H1 (cell line): ENCODE data around the gene CNGA1. TPM values are rescaled to one million over a fixed set of nuclear protein-coding genes. Genes with fewer than 3 reads are reported as not detected.

Experiments used
- CTCF ChIA-PET: fragments of 300-600 bp; sonication (Branson Sonifier 250); formaldehyde crosslinking; loops from one replicate; lab custom pipeline; 2021; ENCODE audit not compliant: partially characterized antibody; lab: Charles Lee
- POLR2A ChIA-PET: fragments of 300-600 bp; sonication (Branson Sonifier 250); formaldehyde crosslinking; loops from one replicate; lab custom pipeline; 2021; ENCODE audit warnings: inconsistent platforms; ENCODE audit not compliant: partially characterized antibody; lab: Charles Lee
- DNase-seq, 2 experiments: peaks; one replicate each; pipeline versions ENCODE4 v3.0.0 to v3.0.0-alpha.2; 2010 to 2022; ENCODE audit warnings: low spot score in 2 of 2, low read depth in 1 of 2, mixed read lengths in 1 of 2
- FAIRE-seq: peaks from 2 replicates; lab custom pipeline; 2011; peaks lifted over from hg19 to GRCh38; lab: Jason Lieb, UNC
- H2AFZ ChIP-seq: 2 replicates; pipeline ENCODE4 v1.8.1; 2012; ENCODE audit warnings: low read length, inconsistent platforms
- H2AK5ac ChIP-seq: 2 replicates; pipeline ENCODE4 v1.6.1; 2013; ENCODE audit warnings: low read depth, low read length
- H2BK120ac ChIP-seq: replicated peaks from 2 replicates; pipeline ENCODE3; 2013; ENCODE audit warnings: low read depth, low read length, inconsistent platforms
- H2BK12ac ChIP-seq: 2 replicates; pipeline ENCODE4 v1.6.1; 2013; ENCODE audit warnings: low read depth, low read length
- H2BK15ac ChIP-seq: 2 replicates; pipeline ENCODE4 v1.6.1; 2013; ENCODE audit warnings: low read length
- H2BK20ac ChIP-seq: 2 replicates; pipeline ENCODE4 v1.6.1; 2013; ENCODE audit warnings: low read length
- H2BK5ac ChIP-seq: 2 replicates; pipeline ENCODE4 v1.6.1; 2013; ENCODE audit warnings: low read depth, low read length
- H3K14ac ChIP-seq: 2 replicates; pipeline ENCODE4 v1.6.1; 2013; ENCODE audit warnings: inconsistent platforms; ENCODE audit not compliant: insufficient read length
- H3K18ac ChIP-seq: 2 replicates; pipeline ENCODE4 v1.6.1; 2013; ENCODE audit warnings: low read length; ENCODE audit errors: extremely low read depth
- H3K23ac ChIP-seq: 2 replicates; pipeline ENCODE4 v1.6.1; 2013; ENCODE audit warnings: inconsistent platforms; ENCODE audit not compliant: insufficient read length
- H3K23me2 ChIP-seq: 2 replicates; pipeline ENCODE4 v1.6.1; 2013; ENCODE audit warnings: low read depth, low read length
- H3K27ac ChIP-seq: 2 replicates; pipeline ENCODE4 v1.6.1; 2011; ENCODE audit warnings: low read depth, low read length, inconsistent platforms
- H3K27me3 ChIP-seq, 4 experiments: replicated peaks in 1 of 4; 1 replicate in 1 of 4; 2 replicates in 3 of 4; pipeline versions ENCODE4 v1.6.1 to v1.8.1; 2011 to 2013; ENCODE audit warnings: low read length in 3 of 4, mild to moderate bottlenecking in 3 of 4, inconsistent platforms in 2 of 4, mixed read lengths in 2 of 4, moderate library complexity in 1 of 4; ENCODE audit not compliant: control insufficient read depth in 3 of 4, insufficient read depth in 3 of 4; ENCODE audit errors: extremely low read depth in 1 of 4
- H3K36me3 ChIP-seq, 4 experiments: 2 replicates each; pipeline versions ENCODE4 v1.6.1 to v1.8.1; 2011 to 2013; ENCODE audit warnings: mild to moderate bottlenecking in 4 of 4, low read length in 3 of 4, moderate library complexity in 2 of 4, control low read depth in 1 of 4, inconsistent platforms in 1 of 4; ENCODE audit not compliant: insufficient read depth in 4 of 4, control insufficient read depth in 2 of 4
- H3K4ac ChIP-seq: replicated peaks from 2 replicates; pipeline ENCODE3; 2013; ENCODE audit warnings: low read length, low read depth, mixed read lengths, inconsistent platforms; ENCODE audit not compliant: insufficient read length
- H3K4me1 ChIP-seq, 4 experiments: replicated peaks in 1 of 4; 1 replicate in 1 of 4; 2 replicates in 3 of 4; pipeline versions ENCODE4 v1.6.1 to v1.8.1; 2011 to 2013; ENCODE audit warnings: low read length in 3 of 4, inconsistent platforms in 2 of 4, mixed read lengths in 1 of 4; ENCODE audit not compliant: insufficient read depth in 4 of 4, control insufficient read depth in 3 of 4
- H3K4me2 ChIP-seq, 2 experiments: 2 replicates each; pipeline versions ENCODE4 v1.6.1 to v1.8.1; 2011 to 2013; ENCODE audit warnings: low read depth in 2 of 2, low read length in 2 of 2, control low read depth in 1 of 2, inconsistent platforms in 1 of 2, mild to moderate bottlenecking in 1 of 2; ENCODE audit not compliant: insufficient read depth in 1 of 2
- H3K4me3 ChIP-seq, 4 experiments: fragments of 200-600, 300-600 bp in 1 of 4; sonication (generic), shearing (Covaris generic), sonication (Bioruptor Twin) in 1 of 4; 2 replicates each; pipeline versions ENCODE4 v1.5.1 to v1.8.1; 2011 to 2016; ENCODE audit warnings: low read length in 4 of 4, low read depth in 3 of 4, control low read depth in 2 of 4, inconsistent platforms in 2 of 4, mild to moderate bottlenecking in 2 of 4, mixed read lengths in 1 of 4, moderate library complexity in 1 of 4; ENCODE audit not compliant: insufficient read depth in 2 of 4; ENCODE audit errors: extremely low read depth in 1 of 4
- H3K56ac ChIP-seq: replicated peaks from 2 replicates; pipeline ENCODE3; 2013; ENCODE audit warnings: low read depth, mild to moderate bottlenecking, mixed read lengths, low read length, inconsistent platforms; ENCODE audit not compliant: insufficient read length
- H3K79me1 ChIP-seq: 2 replicates; pipeline ENCODE4 v1.6.1; 2013; ENCODE audit warnings: low read depth, low read length, control low read depth
- H3K79me2 ChIP-seq, 2 experiments: 2 replicates each; pipeline versions ENCODE4 v1.6.1 to v1.8.1; 2012 to 2013; ENCODE audit warnings: low read length in 2 of 2, mild to moderate bottlenecking in 2 of 2, inconsistent platforms in 1 of 2; ENCODE audit not compliant: insufficient read depth in 2 of 2, control insufficient read depth in 1 of 2
- H3K9ac ChIP-seq, 4 experiments: replicated peaks in 1 of 4; 1 replicate in 1 of 4; 2 replicates in 3 of 4; pipeline versions ENCODE4 v1.6.1 to v1.8.1; 2011 to 2013; ENCODE audit warnings: low read depth in 3 of 4, low read length in 3 of 4, control low read depth in 2 of 4, mild to moderate bottlenecking in 2 of 4, moderate library complexity in 2 of 4, inconsistent platforms in 1 of 4; ENCODE audit errors: extremely low read depth in 1 of 4
- H3K9me3 ChIP-seq, 2 experiments: 2 replicates each; pipeline versions ENCODE4 v1.6.1 to v1.8.1; 2012 to 2013; ENCODE audit warnings: mild to moderate bottlenecking in 2 of 2, moderate library complexity in 2 of 2, control low read depth in 1 of 2, inconsistent platforms in 1 of 2, low read depth in 1 of 2, low read length in 1 of 2, mixed read lengths in 1 of 2; ENCODE audit not compliant: insufficient read depth in 2 of 2
- H4K20me1 ChIP-seq, 2 experiments: replicated peaks in 1 of 2; 2 replicates each; pipeline versions ENCODE3 to v1.8.1; 2011 to 2013; ENCODE audit warnings: inconsistent platforms in 2 of 2, low read length in 2 of 2, mild to moderate bottlenecking in 1 of 2; ENCODE audit not compliant: insufficient read depth in 2 of 2, control insufficient read depth in 1 of 2
- H4K5ac ChIP-seq: 2 replicates; pipeline ENCODE4 v1.6.1; 2013; ENCODE audit warnings: low read length, low read depth, mixed read lengths, inconsistent platforms; ENCODE audit not compliant: insufficient read length
- H4K8ac ChIP-seq: 2 replicates; pipeline ENCODE4 v1.8.0; 2013; ENCODE audit warnings: mild to moderate bottlenecking, moderate library complexity, low read length, inconsistent platforms; ENCODE audit not compliant: insufficient read depth; ENCODE audit errors: extremely low read depth
- H4K91ac ChIP-seq: replicated peaks from 2 replicates; pipeline ENCODE3; 2013; ENCODE audit warnings: low read length, mixed read lengths, inconsistent platforms; ENCODE audit not compliant: insufficient read length
- JUN ChIP-seq: IDR thresholded peaks from 2 replicates; pipeline ENCODE4 v1.6.1; 2011; ENCODE audit warnings: low read depth, mild to moderate bottlenecking, improper control_type of control experiment, low read length
- SIX5 ChIP-seq: IDR thresholded peaks from 2 replicates; pipeline ENCODE4 v1.6.1; 2011; ENCODE audit warnings: mild to moderate bottlenecking, low read depth, low read length
- SRF ChIP-seq: IDR thresholded peaks from 2 replicates; pipeline ENCODE4 v1.6.1; 2011; ENCODE audit warnings: mild to moderate bottlenecking, low read depth, low read length, moderate library complexity
- WGBS, 2 experiments: shearing (Covaris generic) in 1 of 2; methylation state at CpG; one replicate each; pipeline versions ENCODE4 v1.1.6 to v1.1.7; 2013 to 2015; ENCODE audit warnings: low lambda C conversion rate in 2 of 2, mixed read lengths in 2 of 2, inconsistent platforms in 1 of 2, low coverage in 1 of 2, missing lambda C conversion rate in 1 of 2; ENCODE audit not compliant: insufficient replicate concordance in 2 of 2, insufficient coverage in 1 of 2, insufficient read length in 1 of 2; ENCODE audit errors: extremely low coverage in 1 of 2, missing lambda C conversion rate in 1 of 2; 5-methylcytosine and 5-hydroxymethylcytosine counted together
- polyA plus RNA-seq, 7 experiments: library from polyadenylated mRNA; depleted of rRNA in 3 of 7; stranded (reverse) in 5 of 7; unstranded in 2 of 7; fragments of >200 nt in 5 of 7; fragments of 200-250 nt in 2 of 7; gene quantifications; 1 replicate in 5 of 7; 2 replicates in 1 of 7; 4 replicates in 1 of 7; pipeline versions ENCODE4 v1.2.1 to v1.2.3, GENCODE V29; 2011 to 2013; ENCODE audit warnings: missing spikeins in 2 of 7, mixed read lengths in 2 of 7
- total RNA-seq: library from RNA; stranded (reverse); fragmentation: NEBNext Ultra II Directional; extraction: Animal tissue kit (Norgen Biotek cat#: 25700); gene quantifications from 2 replicates; pipeline ENCODE4 v1.2.1, GENCODE V29; 2021

CNGA1 gene
- total and polyA plus RNA-seq, 2 of the 8 experiments (the other 6 are each of a cell fraction or from before 2014, with no cell fraction given): 0.17 to 0.54 TPM

DNA sequence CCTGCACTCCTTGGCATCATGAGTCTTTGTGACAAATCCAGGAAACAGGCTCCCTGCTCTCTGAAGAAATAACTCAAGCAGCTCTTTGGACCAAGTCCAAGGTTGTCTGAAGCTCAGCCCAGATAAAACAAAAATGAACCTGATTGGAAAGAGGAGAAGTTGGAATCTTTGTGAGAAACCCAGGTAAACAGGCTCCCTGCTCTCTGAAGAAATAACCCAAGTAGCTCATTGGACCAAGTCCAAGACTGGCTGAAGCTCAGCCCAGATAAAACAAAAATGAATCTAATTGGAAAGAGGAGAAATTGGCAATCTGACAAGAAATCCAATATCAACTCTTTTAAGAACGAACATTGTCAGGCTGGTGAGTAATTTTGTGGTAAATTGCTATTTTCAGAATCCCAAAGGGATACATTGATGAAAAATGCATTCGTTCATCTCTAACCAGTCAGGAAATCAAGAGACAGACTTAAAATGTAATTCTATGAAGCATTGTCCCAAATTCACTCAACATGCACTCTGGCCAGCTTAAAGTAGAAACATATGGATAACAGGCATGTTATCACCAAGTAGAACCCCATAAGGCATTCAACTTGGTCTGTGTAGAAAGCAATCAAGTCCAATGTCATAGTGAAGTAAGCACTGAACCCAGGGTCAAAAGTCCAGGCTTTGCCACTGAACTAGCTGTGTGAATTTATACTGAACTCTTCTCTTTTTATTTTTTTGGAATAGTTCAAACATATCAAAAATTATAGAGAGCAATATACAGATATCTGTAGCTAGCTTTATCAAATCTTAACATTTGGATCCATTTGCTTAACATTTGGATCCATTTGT, 85.3 kb downstream of the CNGA1 start:
- Histone ChIP-seq H3K14ac (no peak overlapping the region), H3K9me3 (no peaks in the 10 kb centered on the region), H2AFZ (no peak overlapping the region), H3K4me2 (no peak overlapping the region), H4K8ac (no peak overlapping the region), H4K20me1 (no peaks in the 10 kb centered on the region), H4K91ac (no peak overlapping the region), H3K18ac (no peak overlapping the region), H2BK120ac (no peak overlapping the region), H3K27ac (no peak overlapping the region), H3K79me1 (no peaks in the 10 kb centered on the region), H3K4me3 (no peak overlapping the region), H3K56ac (no peak overlapping the region), H2BK20ac (no peak overlapping the region), H2AK5ac (no peak overlapping the region), H2BK12ac (no peak overlapping the region), H3K23ac (no peak overlapping the region), H3K9ac (no peak overlapping the region), H3K79me2 (no peaks in the 10 kb centered on the region), H2BK5ac (no peak overlapping the region), H3K4ac (no peak overlapping the region), H3K36me3 (no peaks in the 10 kb centered on the region), H3K27me3 (no peaks in the 10 kb centered on the region), H3K23me2 (peaks cover 2% of the 10 kb centered on the region; the same call in 1 of the 2 replicates), H3K4me1 (peaks cover 0 to 2% (median 0%) of the 10 kb centered on the region in 4 experiments; a peak in 1 of 7 replicates), H4K5ac (no peak overlapping the region), H2BK15ac (no peak overlapping the region)
- DNase-seq (no peak), FAIRE-seq (no peak)
- 86% methylated on average over 2 of the region's 2 CpGs; no CpG with 5 or more reads in 1 of the 2 experiments for WGBS, 2 experiments
- TF ChIP-seq SIX5: no peak
- no peak for TF ChIP-seq JUN
- TF ChIP-seq SRF: no peak
- ChIA-PET POLR2A (no interaction called here), CTCF (interaction anchor here (0.6 to 1.1 kb wide), 5 partner anchors 9 to 668 kb away, joined by 3 to 4 read pairs (median 4); no protein-coding TSS in a partner anchor)
